SH-SY5Y (cell line): ENCODE measurements around the gene TOP2B.

ENCODE experiments used
- GATA2 ChIP-seq: IDR thresholded peaks from 2 replicates; pipeline ENCODE4 v1.6.1; 2011; ENCODE audit warnings: mild to moderate bottlenecking, low read depth, low read length
- GATA3 ChIP-seq: IDR thresholded peaks from 2 replicates; pipeline ENCODE4 v1.6.1; 2011; ENCODE audit warnings: low read depth, mild to moderate bottlenecking, low read length, moderate library complexity

GRCh38 chr3:25594007-25594502 is 70.7 kb downstream of the TOP2B start:
- TF ChIP-seq GATA2 (no peak), GATA3 (no peak)
